SKM-1 treated with dmso at 0.1 percent for 144 hours (cell line): Measurements from ENCODE around the gene RNASE8.

Experiments used
- DNase-seq: peaks from one replicate; lab custom pipeline; 2025; ENCODE audit not compliant: unreplicated experiment; lab: John Stamatoyannopoulos, UW

RNASE8 gene

GRCh38 chr14:21090194-21090939 lies 32.7 kb downstream of the RNASE8 start:
- no peak for DNase-seq

- no peak for DNase-seq
Measured at GRCh38 chr14:21090940-21091663, 33.5 kb downstream of the RNASE8 start.

- DNase-seq, result no peak
Measured at GRCh38 chr14:21091821-21092272, 34.2 kb downstream of the RNASE8 start.

- peak; percentile 22 for DNase-seq
Measured at GRCh38 chr14:21092273-21093011, 34.8 kb downstream of the RNASE8 start.

GRCh38 chr14:21093018-21093417 lies 35.4 kb downstream of the RNASE8 start:
- no peak for DNase-seq

GRCh38 chr14:21093769-21094681 lies 36.4 kb downstream of the RNASE8 start:
- no peak for DNase-seq

- no peak for DNase-seq
Measured at GRCh38 chr14:21095430-21096205, 38.0 kb downstream of the RNASE8 start.

- DNase-seq, result no peak
Measured at GRCh38 chr14:21096438-21096837, 38.8 kb downstream of the RNASE8 start.

GRCh38 chr14:21096978-21097635 lies 39.5 kb downstream of the RNASE8 start:
- no peak for DNase-seq

GRCh38 chr14:21097636-21098075 lies 40.0 kb downstream of the RNASE8 start:
- no peak for DNase-seq

GRCh38 chr14:21098076-21098891 lies 40.7 kb downstream of the RNASE8 start, which contains the start of gene ZNF219:
Gene ZNF219, minus strand, starts transcription at chr14:21098655. Its CDS starts 5,064 bp downstream, at chr14:21093591.
- DNase-seq, result no peak

GRCh38 chr14:21098892-21099595 lies 41.4 kb downstream of the RNASE8 start:
- no peak for DNase-seq

GRCh38 chr14:21099596-21099985 lies 42.0 kb downstream of the RNASE8 start:
- DNase-seq, result no peak

GRCh38 chr14:21100931-21101330 lies 43.3 kb downstream of the RNASE8 start, which contains the start of gene TMEM253:
Gene TMEM253, plus strand, starts transcription at chr14:21101066. Its CDS starts 278 bp downstream, at chr14:21101344.
- DNase-seq, result no peak

GRCh38 chr14:21101802-21102413 lies 44.3 kb downstream of the RNASE8 start:
- no peak for DNase-seq

- DNase-seq, result no peak
Measured at GRCh38 chr14:21102521-21103410, 45.1 kb downstream of the RNASE8 start.
